Panc1 (cell line): ENCODE results near the gene CD4. TPM values are rescaled to one million over a fixed set of nuclear protein-coding genes. Genes with fewer than 3 reads are reported as not detected.
A peak's percentile ranks its signal among the peaks of the same experiment; 100 is the strongest.

ENCODE experiments used
- ATAC-seq: fragments of 200-7000 bp; cut with Tn5 transposase; 2 replicates; pipeline ENCODE4 v1.9.1; 2020; ENCODE audit warnings: mild to moderate bottlenecking, moderate library complexity
- BruUV-seq: library from RNA; stranded (reverse); fragments of 400-500 nt; replicated peaks from 2 replicates; lab custom pipeline; 2021; lab: Mats Ljungman, UMichigan
- CTCF ChIA-PET: fragments of 300-600 bp; sonication (Branson Sonifier 250); formaldehyde crosslinking; loops from one replicate; lab custom pipeline; 2022; ENCODE audit warnings: antibody characterized with exemption; lab: Charles Lee
- POLR2A ChIA-PET: fragments of 300-600 bp; sonication (Branson Sonifier 250); formaldehyde crosslinking; loops from one replicate; lab custom pipeline; 2022; ENCODE audit warnings: antibody characterized with exemption; lab: Charles Lee
- DNase-seq: peaks from one replicate; pipeline ENCODE4 v3.0.0-alpha.2; 2010; ENCODE audit warnings: low read depth, low spot score
- H3K27ac ChIP-seq: 2 replicates; pipeline ENCODE4 v1.5.1; 2011; ENCODE audit warnings: mild to moderate bottlenecking, low read length, inconsistent platforms
- H3K27me3 ChIP-seq: fragments of 200-500 bp; sonication (Bioruptor generic); 2 replicates; pipeline ENCODE4 v1.6.0; 2014; ENCODE audit warnings: low read length, inconsistent platforms; ENCODE audit not compliant: control insufficient read depth, insufficient read depth
- H3K36me3 ChIP-seq: fragments of 200-500 bp; sonication (Bioruptor generic); 2 replicates; pipeline ENCODE4 v1.5.1; 2014; ENCODE audit warnings: inconsistent platforms, mild to moderate bottlenecking, low read length, moderate library complexity; ENCODE audit not compliant: control insufficient read depth, insufficient read depth
- H3K4me1 ChIP-seq: 2 replicates; pipeline ENCODE4 v1.5.1; 2011; ENCODE audit warnings: inconsistent platforms, mild to moderate bottlenecking, low read length, moderate library complexity; ENCODE audit not compliant: control insufficient read depth, insufficient read depth
- H3K4me3 ChIP-seq, 2 experiments: 2 replicates each; pipeline ENCODE4 v1.5.1; 2011 to 2012; ENCODE audit warnings: low read depth in 2 of 2, low read length in 2 of 2, mild to moderate bottlenecking in 2 of 2, inconsistent platforms in 1 of 2, moderate library complexity in 1 of 2
- H3K9me3 ChIP-seq: fragments of 200-500 bp; sonication (Bioruptor generic); 2 replicates; pipeline ENCODE4 v1.5.1; 2014; ENCODE audit warnings: low read depth, mild to moderate bottlenecking, inconsistent platforms, low read length, moderate library complexity; ENCODE audit not compliant: control insufficient read depth, insufficient read depth
- CTCF ChIP-seq: fragments of 450-650 bp; IDR thresholded peaks from 2 replicates; pipeline ENCODE4 v1.5.1; 2017; ENCODE audit warnings: mild to moderate bottlenecking
- POLR2AphosphoS5 ChIP-seq: IDR thresholded peaks from 2 replicates; pipeline ENCODE4 v1.6.1; 2012; ENCODE audit warnings: mild to moderate bottlenecking, low read depth, low read length, moderate library complexity
- SIN3A ChIP-seq: IDR thresholded peaks from 2 replicates; pipeline ENCODE4 v1.6.1; 2012; ENCODE audit warnings: low read depth, mild to moderate bottlenecking, low read length, moderate library complexity, borderline replicate concordance; ENCODE audit not compliant: insufficient read depth
- TCF7L2 ChIP-seq: IDR thresholded peaks from 2 replicates; pipeline ENCODE4 v1.6.1; 2011; ENCODE audit warnings: mild to moderate bottlenecking, low read depth, low read length, inconsistent platforms
- in situ Hi-C: cut with HindIII; loops from 2 replicates; pipeline ENCODE4 v1.10.0; 2016; ENCODE audit warnings: low sequenced_read_pairs, low pct_unique_long_range_greater_than_20kb
- intact Hi-C: fragments of 100-400 bp; cut with micrococcal nuclease; formaldehyde crosslinking; loops from one replicate; pipeline ENCODE4 v1.10.0; 2022; ENCODE audit not compliant: unreplicated experiment
- total RNA-seq: library from RNA; stranded (reverse); gene quantifications from one replicate; pipeline ENCODE4 v1.2.1, GENCODE V29; 2021; ENCODE audit not compliant: unreplicated experiment
- TF ChIP-seq, protein P1 (sequence below), 2 experiments: IDR thresholded peaks; 2 replicates each; pipeline ENCODE4 v1.6.1; 2011 to 2012; ENCODE audit warnings: low read depth in 2 of 2, control low read depth in 1 of 2, low read length in 1 of 2, mild to moderate bottlenecking in 1 of 2, moderate library complexity in 1 of 2; ENCODE audit not compliant: insufficient read depth in 1 of 2

Gene CD4
- total RNA-seq, 1 experiment from 2014 or later: 0.23 TPM

DNA sequence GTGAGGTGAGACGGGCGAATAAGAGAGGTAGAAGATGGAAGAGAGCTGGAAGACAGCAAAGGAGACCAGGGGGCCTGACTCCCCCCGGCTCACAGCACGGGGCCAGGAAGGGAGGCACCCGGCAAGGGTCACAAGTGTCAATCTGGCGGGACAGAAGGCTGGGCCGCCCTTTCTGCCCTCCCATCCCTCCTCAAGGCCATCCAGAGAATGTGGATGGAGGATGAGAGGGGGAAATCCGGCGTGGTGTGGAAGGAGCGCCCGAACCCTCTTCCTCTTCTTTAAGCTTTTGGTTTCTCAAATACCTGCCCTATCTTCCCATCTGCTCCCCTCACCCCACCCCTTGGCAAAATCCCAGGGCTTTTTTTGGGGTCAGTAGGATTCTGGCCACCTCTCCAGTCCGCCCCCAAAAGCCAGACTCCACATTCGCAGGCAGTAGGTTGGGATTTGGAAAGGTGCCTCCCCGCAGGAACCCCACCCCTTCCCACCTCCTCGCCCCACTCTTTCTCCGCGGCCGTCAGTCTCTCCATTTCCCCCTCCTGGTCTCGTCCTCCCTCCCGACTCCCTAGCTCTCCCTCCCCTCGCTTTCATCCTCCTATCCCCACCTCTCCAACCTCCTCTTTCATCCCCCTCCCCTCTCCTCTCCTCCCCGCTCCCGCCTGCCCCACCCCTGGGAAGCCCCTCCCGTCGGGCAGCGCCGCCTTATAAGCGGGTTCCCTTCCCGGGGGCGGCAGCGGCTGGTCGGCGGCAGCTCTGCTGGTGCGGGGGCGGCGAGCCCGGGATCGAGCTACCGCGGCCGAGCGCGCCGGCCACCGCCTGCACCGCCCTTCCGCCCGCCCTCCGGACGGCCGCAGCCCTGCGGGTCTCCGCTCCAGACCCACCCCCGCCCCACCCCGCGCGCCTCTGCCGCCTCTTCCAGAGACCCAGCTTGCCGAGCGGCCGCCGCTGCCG lies 23.4 kb upstream of the CD4 start, which contains the start of gene PTMS:
PTMS (plus strand) TSS at position 730 of the 948 bp plus-strand sequence. CDS start 343 bp downstream, outside the sequence.
- peaks cover 2% of the 10 kb centered on the region for H3K36me3 ChIP-seq
- TF ChIP-seq SIN3A: peak; percentile 37; the same call in 1 of the 2 replicates
- TF ChIP-seq, protein P1, sequence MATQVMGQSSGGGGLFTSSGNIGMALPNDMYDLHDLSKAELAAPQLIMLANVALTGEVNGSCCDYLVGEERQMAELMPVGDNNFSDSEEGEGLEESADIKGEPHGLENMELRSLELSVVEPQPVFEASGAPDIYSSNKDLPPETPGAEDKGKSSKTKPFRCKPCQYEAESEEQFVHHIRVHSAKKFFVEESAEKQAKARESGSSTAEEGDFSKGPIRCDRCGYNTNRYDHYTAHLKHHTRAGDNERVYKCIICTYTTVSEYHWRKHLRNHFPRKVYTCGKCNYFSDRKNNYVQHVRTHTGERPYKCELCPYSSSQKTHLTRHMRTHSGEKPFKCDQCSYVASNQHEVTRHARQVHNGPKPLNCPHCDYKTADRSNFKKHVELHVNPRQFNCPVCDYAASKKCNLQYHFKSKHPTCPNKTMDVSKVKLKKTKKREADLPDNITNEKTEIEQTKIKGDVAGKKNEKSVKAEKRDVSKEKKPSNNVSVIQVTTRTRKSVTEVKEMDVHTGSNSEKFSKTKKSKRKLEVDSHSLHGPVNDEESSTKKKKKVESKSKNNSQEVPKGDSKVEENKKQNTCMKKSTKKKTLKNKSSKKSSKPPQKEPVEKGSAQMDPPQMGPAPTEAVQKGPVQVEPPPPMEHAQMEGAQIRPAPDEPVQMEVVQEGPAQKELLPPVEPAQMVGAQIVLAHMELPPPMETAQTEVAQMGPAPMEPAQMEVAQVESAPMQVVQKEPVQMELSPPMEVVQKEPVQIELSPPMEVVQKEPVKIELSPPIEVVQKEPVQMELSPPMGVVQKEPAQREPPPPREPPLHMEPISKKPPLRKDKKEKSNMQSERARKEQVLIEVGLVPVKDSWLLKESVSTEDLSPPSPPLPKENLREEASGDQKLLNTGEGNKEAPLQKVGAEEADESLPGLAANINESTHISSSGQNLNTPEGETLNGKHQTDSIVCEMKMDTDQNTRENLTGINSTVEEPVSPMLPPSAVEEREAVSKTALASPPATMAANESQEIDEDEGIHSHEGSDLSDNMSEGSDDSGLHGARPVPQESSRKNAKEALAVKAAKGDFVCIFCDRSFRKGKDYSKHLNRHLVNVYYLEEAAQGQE (IDR thresholded peaks at IDR 0.05; ENCODE audit: insufficient read depth in 1 of 2, low read depth in 2 of 2, low read length in 1 of 2): no peak
- peak; percentile 58; the same call in 1 of the 2 replicates for TF ChIP-seq TCF7L2
- peak; percentile 82 for TF ChIP-seq POLR2AphosphoS5
- no peaks in the 10 kb centered on the region for H3K27me3 ChIP-seq
- in situ Hi-C loops: no loop called here
- POLR2A ChIA-PET: interaction anchor here (0.6 to 0.9 kb wide), 4 partner anchors 13 to 101 kb away, joined by 4 to 17 read pairs (median 8); partner anchors contain the start of gene MLF2
- H3K4me1 ChIP-seq: peaks cover 36% of the 10 kb centered on the region
- DNase-seq: no peak
- intact Hi-C loops: no loop called here
- peak; percentile 70 for ATAC-seq
- H3K9me3 ChIP-seq: no peaks in the 10 kb centered on the region
- BruUV-seq: TSS peak; percentile 93
- H3K27ac ChIP-seq: peak within 1 kb of the TSS; percentile 96
- peak within 1 kb of the TSS; percentile 90 to 91 for H3K4me3 ChIP-seq
- CTCF ChIA-PET: interaction anchor here (0.6 to 1.7 kb wide), 5 partner anchors 13 to 106 kb away, joined by 3 to 15 read pairs (median 5); partner anchors contain the start of genes COPS7A, MLF2 and ZNF384

GRCh38 chr12:6766651-6767349 lies 22.5 kb upstream of the CD4 start:
- TF ChIP-seq CTCF (peak; percentile 87), SIN3A (no peak; the same call in 1 of the 2 replicates)
- in situ Hi-C loops: no loop called here
- ChIA-PET POLR2A (interaction anchor here (0.6 to 0.9 kb wide), 3 partner anchors 14 to 100 kb away, joined by 4 to 17 read pairs (median 10); partner anchors contain the start of gene MLF2), CTCF (interaction anchor here (0.7 to 1.7 kb wide), 6 partner anchors 14 to 105 kb away, joined by 4 to 15 read pairs (median 8); partner anchors contain the start of genes COPS7A and MLF2)
- ATAC-seq: peak; percentile 56
- H3K27me3 ChIP-seq: no peaks in the 10 kb centered on the region
- no TSS peak for BruUV-seq
- peaks cover 2% of the 10 kb centered on the region for H3K36me3 ChIP-seq
- H3K27ac ChIP-seq: peak overlapping the region; percentile 80
- DNase-seq: no peak
- H3K9me3 ChIP-seq: no peaks in the 10 kb centered on the region
- peak overlapping the region; percentile 90 to 91 for H3K4me3 ChIP-seq
- H3K4me1 ChIP-seq: peaks cover 45% of the 10 kb centered on the region
- intact Hi-C loops: no loop called here
